GM19193 (cell line): ENCODE measurements around the gene FAM124A.

ENCODE experiments used
- POLR2A ChIP-seq: IDR thresholded peaks from 4 replicates; pipeline ENCODE4 v1.6.1; 2011; ENCODE audit not compliant: insufficient read depth, insufficient read length; ENCODE audit errors: extremely low read depth

The FAM124A gene

DNA sequence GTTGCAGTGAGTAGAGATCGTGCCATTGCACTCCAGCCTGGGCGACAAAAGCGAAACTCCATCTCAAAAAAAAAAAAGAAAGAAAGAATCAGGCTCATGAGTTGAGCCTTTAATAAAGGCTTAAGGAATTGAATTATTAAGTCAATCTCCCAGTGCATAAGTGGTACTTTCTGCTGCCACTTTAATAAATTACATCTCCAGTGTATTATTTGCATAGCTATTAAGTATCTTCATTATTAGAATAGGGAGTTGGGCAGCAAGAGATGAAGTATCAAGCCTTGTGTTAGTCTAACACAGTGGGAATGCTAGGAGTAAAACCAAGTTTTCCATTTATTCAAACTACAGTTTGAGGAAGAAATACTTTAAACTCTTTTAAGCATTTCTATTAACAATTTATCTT is 15.6 kb upstream of the FAM124A start:
- no peak for TF ChIP-seq POLR2A

- no peak for TF ChIP-seq POLR2A
These were observed 14.3 kb upstream of the FAM124A start for GRCh38 chr13:51207881-51208280.

DNA sequence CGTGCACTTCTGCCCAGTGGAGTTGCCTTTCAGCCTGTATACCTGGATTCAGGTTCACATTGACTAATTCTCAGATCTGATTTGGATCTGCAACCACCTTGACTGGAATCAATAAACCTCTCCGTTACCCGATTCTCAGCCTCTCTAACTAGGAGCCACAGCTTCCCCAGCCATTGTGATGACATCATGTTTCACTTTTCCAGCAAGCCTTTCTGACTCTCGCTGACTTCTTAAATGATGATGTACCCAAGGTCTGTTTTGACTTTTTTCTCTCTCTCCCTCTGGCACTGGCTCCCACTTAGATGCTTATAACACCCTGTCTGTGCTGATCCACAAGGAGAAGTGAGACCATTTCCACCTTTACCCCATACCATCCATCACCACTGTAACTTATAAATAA is 13.5 kb upstream of the FAM124A start:
- no peak for TF ChIP-seq POLR2A

DNA sequence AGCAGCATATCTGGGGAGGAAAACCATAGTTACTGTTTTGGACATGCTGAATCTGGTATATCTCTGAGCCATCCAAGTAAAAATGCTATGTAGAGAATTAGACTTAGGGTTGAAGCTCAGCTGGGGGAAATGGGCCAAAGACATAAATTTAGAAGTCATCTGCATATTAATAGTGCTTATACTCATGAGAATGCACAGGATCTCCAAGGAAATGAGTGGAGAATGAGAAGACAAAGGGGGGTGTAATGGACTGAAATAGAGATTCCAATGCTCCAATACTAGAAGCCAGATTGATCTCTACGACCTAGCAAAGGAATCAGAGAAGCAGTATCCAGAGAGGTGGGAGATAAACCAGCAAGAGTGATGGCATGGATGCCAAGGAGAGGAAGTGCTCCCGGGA is 10.3 kb upstream of the FAM124A start:
- no peak for TF ChIP-seq POLR2A

GRCh38 chr13:51212758-51213157 is 9.4 kb upstream of the FAM124A start:
- no peak for TF ChIP-seq POLR2A

DNA sequence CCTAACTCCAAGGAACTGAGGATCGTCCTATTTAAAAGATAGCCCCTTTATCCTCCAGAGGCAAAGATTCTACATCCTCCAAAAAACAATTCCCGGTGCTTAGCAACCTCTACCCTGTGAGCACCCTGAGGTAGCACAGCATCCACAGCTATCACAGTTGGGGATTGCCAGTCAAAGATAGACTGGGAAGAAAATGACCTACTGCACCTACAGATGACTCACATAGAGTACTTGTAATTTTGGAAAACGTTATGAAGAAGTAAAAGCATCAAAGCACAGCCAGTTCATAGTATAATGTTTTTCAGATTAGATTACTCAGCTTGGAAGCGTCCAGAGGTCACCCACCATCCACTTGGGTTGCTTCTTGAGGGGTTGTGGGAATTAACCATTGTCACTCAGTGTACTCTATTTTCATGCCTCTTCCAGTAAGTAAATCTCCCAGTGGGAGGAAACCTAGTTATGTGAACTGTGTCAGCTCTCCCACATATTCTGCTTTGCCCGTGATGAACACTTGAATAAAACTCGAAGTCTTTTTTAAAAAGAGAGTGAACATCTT is 8.9 kb upstream of the FAM124A start:
- TF ChIP-seq POLR2A = no peak

GRCh38 chr13:51218626-51219025 is 3.6 kb upstream of the FAM124A start:
- no peak for TF ChIP-seq POLR2A

- TF ChIP-seq POLR2A = no peak
These were observed 1.5 kb upstream of the FAM124A start for GRCh38 chr13:51220706-51221105.

DNA sequence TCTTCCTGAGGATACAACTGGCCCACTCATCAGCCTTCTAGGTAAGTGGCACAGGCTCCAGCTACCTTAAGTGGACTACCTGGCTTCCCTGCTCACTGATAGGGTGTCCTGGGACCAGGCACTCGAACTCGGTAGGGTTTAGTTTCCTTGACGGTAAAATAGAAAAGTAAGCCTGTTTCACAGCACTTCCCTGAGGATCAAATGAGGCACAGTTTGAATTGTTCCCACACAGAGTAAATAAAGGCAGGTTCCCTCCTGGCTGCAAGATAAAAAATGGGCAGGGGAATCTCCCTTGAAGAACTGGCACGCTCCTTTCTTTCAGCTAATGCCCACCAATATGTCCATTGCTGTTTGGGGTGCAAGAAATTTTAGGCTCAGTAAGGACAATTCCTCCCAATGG is 1.1 kb upstream of the FAM124A start:
- no peak for TF ChIP-seq POLR2A

DNA sequence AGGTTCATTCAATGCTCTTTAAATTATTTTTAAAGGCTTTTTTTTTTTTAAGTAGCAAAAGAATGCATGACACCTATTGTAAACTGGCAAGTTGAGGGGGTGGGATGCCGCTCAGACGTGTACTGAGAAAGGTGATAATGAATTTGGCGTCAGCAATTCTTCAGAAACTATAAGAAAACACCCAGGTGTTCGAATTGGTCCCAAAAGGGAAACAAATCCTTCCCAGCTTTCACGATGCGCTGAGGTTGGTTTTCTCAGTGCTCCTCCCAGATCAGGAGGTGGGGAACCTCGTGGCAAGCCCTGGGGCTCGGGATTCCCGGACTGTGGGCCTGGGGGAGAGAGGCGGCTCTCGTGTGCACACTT is 543 bp upstream of the FAM124A start:
- no peak for TF ChIP-seq POLR2A

DNA sequence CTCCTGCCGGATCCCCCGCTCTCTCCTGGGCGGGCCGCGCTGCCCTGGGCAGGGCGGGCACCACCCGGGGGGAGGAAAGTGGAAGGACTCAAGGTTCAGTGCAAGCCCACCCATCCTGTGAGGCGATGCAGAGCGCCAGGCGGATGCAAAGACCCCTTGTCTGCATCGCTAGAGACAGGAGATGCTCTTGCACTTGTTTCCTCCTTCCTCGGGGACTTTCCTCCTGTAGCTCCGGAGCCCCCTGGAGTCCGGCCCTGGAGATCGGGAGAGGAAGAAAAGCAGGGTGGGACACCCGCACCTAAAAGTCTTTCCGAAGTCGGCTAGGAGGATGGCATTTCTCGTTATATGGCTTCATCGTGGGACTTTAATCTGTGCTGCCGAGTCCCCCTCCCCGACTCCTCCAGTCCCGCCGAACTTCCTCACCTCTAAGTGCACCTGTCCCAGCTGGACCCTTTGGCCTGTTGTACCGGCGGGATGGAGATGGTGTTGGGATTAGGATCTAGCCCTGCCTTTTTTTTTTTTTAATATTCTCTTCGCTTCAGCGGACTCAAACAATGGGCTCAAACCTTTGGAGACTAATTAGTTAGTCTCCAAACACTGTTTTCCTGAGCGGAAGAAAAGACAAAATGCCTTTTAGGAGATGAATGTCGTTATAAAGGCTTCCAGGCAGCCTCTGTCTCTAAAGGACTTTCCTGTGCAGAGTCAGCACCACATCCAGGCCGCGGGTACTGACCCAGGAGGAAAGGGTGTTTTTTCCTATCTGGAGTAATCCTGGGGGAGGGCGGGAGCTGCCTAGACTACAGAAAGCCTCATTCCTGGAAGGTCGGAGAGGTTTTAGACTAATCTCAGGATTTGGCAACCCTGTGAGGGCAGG is 725 bp downstream of the FAM124A start:
- TF ChIP-seq POLR2A = no peak

GRCh38 chr13:51223560-51224270 is 1.5 kb downstream of the FAM124A start:
- TF ChIP-seq POLR2A = no peak

GRCh38 chr13:51225029-51225428 is 2.8 kb downstream of the FAM124A start:
- TF ChIP-seq POLR2A = no peak

- TF ChIP-seq POLR2A = no peak
These were observed 5.2 kb downstream of the FAM124A start for GRCh38 chr13:51227404-51227803.

DNA sequence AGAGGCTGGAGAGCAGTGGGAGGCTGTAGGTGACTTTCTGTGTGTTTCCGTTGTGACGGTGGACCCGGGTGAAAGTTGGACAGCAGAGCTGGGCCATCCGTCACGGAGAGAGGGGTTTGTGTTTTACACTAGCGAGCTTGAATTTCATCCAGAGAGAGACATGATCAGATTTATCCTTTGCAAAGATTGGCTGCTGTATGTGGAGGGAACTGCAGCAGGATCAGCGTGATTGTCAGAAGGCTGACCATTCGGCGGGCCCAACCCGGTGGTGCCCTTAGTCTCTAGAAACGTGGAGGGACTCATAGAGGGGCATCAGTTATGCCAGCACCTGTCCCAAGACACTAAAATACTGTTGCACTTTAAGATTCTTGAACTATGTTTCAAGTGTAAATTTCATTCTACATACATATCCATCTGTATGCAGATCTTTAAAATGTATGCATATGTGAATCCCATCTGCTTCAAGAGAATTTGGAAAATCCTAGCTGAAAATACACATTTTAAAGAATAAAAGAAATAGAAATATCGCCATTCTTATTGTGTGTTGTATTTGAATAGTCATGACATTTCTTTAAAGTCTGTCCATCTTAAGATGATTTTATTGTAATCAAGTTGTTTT is 7.0 kb downstream of the FAM124A start:
- TF ChIP-seq POLR2A = no peak
